H1 (cell line): ENCODE results near the gene PRRG2. TPM values are rescaled to one million over a fixed set of nuclear protein-coding genes. Genes with fewer than 3 reads are reported as not detected.

Experiments
- CHD1 ChIP-seq: IDR thresholded peaks from 2 replicates; pipeline ENCODE4 v1.6.1; 2012; ENCODE audit warnings: low read depth, low read length, improper control_type of control experiment
- CHD7 ChIP-seq: fragments of 300-600 bp; sonication (generic); IDR thresholded peaks from 2 replicates; pipeline ENCODE4 v1.7.1; 2012; ENCODE audit warnings: low read length, moderate library complexity, mild to moderate bottlenecking, inconsistent platforms; ENCODE audit not compliant: insufficient replicate concordance
- FOSL1 ChIP-seq: IDR thresholded peaks from 2 replicates; pipeline ENCODE4 v1.6.1; 2011; ENCODE audit warnings: mild to moderate bottlenecking, low read depth, low read length, moderate library complexity; ENCODE audit not compliant: insufficient read depth
- HDAC6 ChIP-seq: IDR thresholded peaks from one replicate; pipeline ENCODE4 v1.7.1; 2012; ENCODE audit warnings: low read depth, mild to moderate bottlenecking, inconsistent platforms, low read length, moderate library complexity
- PHF8 ChIP-seq: fragments of 200-600 bp; sonication (generic); conservative IDR thresholded peaks from 2 replicates; pipeline ENCODE4 v1.7.1; 2012; ENCODE audit warnings: low read depth, mild to moderate bottlenecking, inconsistent platforms, low read length, moderate library complexity
- RAD21 ChIP-seq, 2 experiments: IDR thresholded peaks in 1 of 2; conservative IDR thresholded peaks in 1 of 2; 2 replicates each; pipeline ENCODE4 v1.6.1; 2011; ENCODE audit warnings: low read depth in 2 of 2, low read length in 2 of 2, improper control_type of control experiment in 1 of 2, inconsistent platforms in 1 of 2, mild to moderate bottlenecking in 1 of 2, moderate library complexity in 1 of 2
- SIRT6 ChIP-seq: IDR thresholded peaks from one replicate; pipeline ENCODE4 v1.7.1; 2012; ENCODE audit warnings: low read length, inconsistent platforms
- USF2 ChIP-seq: IDR thresholded peaks from 2 replicates; pipeline ENCODE4 v1.6.1; 2011; ENCODE audit warnings: low read length, improper control_type of control experiment
- polyA plus RNA-seq, 7 experiments: library from polyadenylated mRNA; depleted of rRNA in 3 of 7; stranded (reverse) in 5 of 7; unstranded in 2 of 7; fragments of >200 nt in 5 of 7; fragments of 200-250 nt in 2 of 7; gene quantifications; 1 replicate in 5 of 7; 2 replicates in 1 of 7; 4 replicates in 1 of 7; pipeline versions ENCODE4 v1.2.1 to v1.2.3, GENCODE V29; 2011 to 2013; ENCODE audit warnings: missing spikeins in 2 of 7, mixed read lengths in 2 of 7
- total RNA-seq: library from RNA; stranded (reverse); fragmentation: NEBNext Ultra II Directional; extraction: Animal tissue kit (Norgen Biotek cat#: 25700); gene quantifications from 2 replicates; pipeline ENCODE4 v1.2.1, GENCODE V29; 2021

Gene PRRG2
- total and polyA plus RNA-seq, 2 of the 8 experiments (the other 6 are each of a cell fraction or from before 2014, with no cell fraction given): 4.1 to 5.6 TPM

GRCh38 chr19:49615861-49616260 is 34.7 kb downstream of the PRRG2 start (continued):
- TF ChIP-seq CHD7: no peak
- no peak for TF ChIP-seq CHD1
- TF ChIP-seq USF2: no peak
- TF ChIP-seq SIRT6: no peak
- TF ChIP-seq RAD21 (IDR thresholded peaks at IDR 0.05 in 1 of 2, conservative IDR thresholded peaks at IDR 0.05 in 1 of 2; ENCODE audit: low read depth in 2 of 2, low read length in 2 of 2): no peak
- TF ChIP-seq FOSL1: no peak
- no peak for TF ChIP-seq HDAC6
- no peak for TF ChIP-seq PHF8
